ENCODE results near the gene AUTS2. TPM values are rescaled to one million over a fixed set of nuclear protein-coding genes. Genes with fewer than 3 reads are reported as not detected.

AUTS2 gene
- total RNA-seq, 4 donors from 2014 or later, result 29.8 to 114 (median 59.4) TPM

DNA sequence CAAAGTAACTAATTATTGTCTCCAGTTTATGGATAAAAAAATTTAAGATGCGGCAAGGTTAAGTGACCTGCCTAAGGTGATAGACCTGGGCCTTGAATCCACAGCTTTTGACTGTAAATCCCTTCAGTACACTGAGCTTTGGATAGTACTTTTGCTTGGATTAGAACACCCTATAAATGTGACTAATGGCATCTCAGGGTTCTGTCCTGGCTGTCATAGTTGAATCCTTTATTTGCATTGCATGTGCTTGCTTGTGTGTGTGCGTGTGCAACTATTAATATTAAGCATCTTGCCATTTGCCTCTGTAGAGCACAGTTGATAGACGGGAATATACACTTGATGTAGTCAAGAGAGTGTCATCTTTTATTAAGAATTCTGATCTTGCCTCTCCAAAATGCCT lies 228.0 kb downstream of the AUTS2 start:
- Histone ChIP-seq H3K9me3 (no peaks in the 10 kb centered on the region), H3K27me3 (no peaks in the 10 kb centered on the region), H3K36me3 (no peaks in the 10 kb centered on the region), H3K4me1 (peaks cover 0 to 15% (median 0%) of the 10 kb centered on the region in 4 donors), H3K4me3 (no peak overlapping the region), H3K27ac (no peak overlapping the region)
- DNase-seq, result no peak
- 60 to 86% methylated on average over 2 to 3 of the region's 3 CpGs for WGBS, 2 donors (ENCODE audit: low coverage in 1 of 2)
- in situ Hi-C loops (cut with MboI; ENCODE audit: low pct_ligation_motif_present in 1 of 4, low pct_unique_long_range_greater_than_20kb in 1 of 4, low sequenced_read_pairs in 3 of 4) (no loop called here), intact Hi-C loops (cut with DNase I; ENCODE audit: low total_unique reads) (no loop called here)
- TF ChIP-seq POLR2AphosphoS5 (IDR thresholded peaks at IDR 0.05), result no peak
- no peak for TF ChIP-seq POLR2A (IDR thresholded peaks at IDR 0.05)

DNA sequence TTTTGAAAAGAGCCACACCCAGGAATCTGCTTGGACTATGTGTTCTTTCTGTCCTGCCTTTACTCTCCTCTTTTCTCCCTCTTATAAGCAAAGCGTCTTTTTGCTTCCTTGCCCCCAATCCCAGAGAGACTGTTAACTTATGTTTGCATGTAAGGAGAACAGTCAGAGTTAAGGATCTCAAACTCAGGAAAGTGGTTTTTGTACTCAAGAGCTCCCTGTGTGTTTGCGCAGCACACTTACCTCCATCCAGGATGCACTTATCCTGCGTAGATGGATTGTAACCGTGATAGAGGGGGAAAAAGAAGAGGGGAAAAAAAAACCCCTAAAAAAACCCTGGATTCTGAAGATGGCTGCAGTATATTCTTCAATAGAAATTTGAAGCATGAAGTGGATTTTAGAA lies 228.9 kb downstream of the AUTS2 start:
- intact Hi-C loops (cut with DNase I; ENCODE audit: low total_unique reads) (no loop called here), in situ Hi-C loops (cut with MboI; ENCODE audit: low pct_ligation_motif_present in 1 of 4, low pct_unique_long_range_greater_than_20kb in 1 of 4, low sequenced_read_pairs in 3 of 4) (no loop called here)
- DNase-seq, result no peak
- Histone ChIP-seq H3K4me1 (peaks cover 0 to 15% (median 0%) of the 10 kb centered on the region in 4 donors), H3K9me3 (no peaks in the 10 kb centered on the region), H3K27ac (no peak overlapping the region), H3K4me3 (no peak overlapping the region), H3K27me3 (no peaks in the 10 kb centered on the region), H3K36me3 (no peaks in the 10 kb centered on the region)
- 92% methylated on average over 4 of the region's 4 CpGs; no CpG with 5 or more reads in 1 of the 2 donors for WGBS, 2 donors (ENCODE audit: low coverage in 1 of 2)
- no peak for TF ChIP-seq POLR2AphosphoS5 (IDR thresholded peaks at IDR 0.05)
- TF ChIP-seq, protein P1, sequence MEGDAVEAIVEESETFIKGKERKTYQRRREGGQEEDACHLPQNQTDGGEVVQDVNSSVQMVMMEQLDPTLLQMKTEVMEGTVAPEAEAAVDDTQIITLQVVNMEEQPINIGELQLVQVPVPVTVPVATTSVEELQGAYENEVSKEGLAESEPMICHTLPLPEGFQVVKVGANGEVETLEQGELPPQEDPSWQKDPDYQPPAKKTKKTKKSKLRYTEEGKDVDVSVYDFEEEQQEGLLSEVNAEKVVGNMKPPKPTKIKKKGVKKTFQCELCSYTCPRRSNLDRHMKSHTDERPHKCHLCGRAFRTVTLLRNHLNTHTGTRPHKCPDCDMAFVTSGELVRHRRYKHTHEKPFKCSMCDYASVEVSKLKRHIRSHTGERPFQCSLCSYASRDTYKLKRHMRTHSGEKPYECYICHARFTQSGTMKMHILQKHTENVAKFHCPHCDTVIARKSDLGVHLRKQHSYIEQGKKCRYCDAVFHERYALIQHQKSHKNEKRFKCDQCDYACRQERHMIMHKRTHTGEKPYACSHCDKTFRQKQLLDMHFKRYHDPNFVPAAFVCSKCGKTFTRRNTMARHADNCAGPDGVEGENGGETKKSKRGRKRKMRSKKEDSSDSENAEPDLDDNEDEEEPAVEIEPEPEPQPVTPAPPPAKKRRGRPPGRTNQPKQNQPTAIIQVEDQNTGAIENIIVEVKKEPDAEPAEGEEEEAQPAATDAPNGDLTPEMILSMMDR (IDR thresholded peaks at IDR 0.05), result no peak
- TF ChIP-seq EP300 (IDR thresholded peaks at IDR 0.05; ENCODE audit: low read depth), result no peak
- no peak for TF ChIP-seq POLR2A (IDR thresholded peaks at IDR 0.05)

DNA sequence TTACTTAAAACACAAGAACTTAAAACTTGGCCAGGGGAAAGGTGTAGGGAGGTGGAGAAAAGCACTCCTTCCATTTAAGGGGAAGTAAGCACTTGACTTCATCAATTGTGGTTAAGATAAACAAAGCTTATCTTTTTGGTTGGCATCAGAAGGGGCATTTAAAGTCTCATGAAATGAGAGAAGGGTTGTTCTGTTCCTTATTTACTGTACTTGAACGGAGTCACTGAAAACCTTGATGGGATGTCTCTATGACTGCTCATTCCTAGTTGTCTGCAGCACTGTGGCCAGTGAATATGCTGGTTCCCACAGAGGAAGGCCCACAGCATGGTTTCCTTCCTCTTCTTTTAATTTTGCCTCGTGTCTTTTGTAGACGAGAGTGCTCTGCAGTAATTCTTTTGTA lies 229.3 kb downstream of the AUTS2 start:
- WGBS, 2 donors (ENCODE audit: low coverage in 1 of 2), result 55 to 77% methylated on average over 2 to 3 of the region's 3 CpGs
- Histone ChIP-seq H3K4me3 (no peak overlapping the region), H3K27ac (no peak overlapping the region), H3K4me1 (peaks cover 0 to 15% (median 0%) of the 10 kb centered on the region in 4 donors), H3K9me3 (no peaks in the 10 kb centered on the region), H3K27me3 (no peaks in the 10 kb centered on the region), H3K36me3 (no peaks in the 10 kb centered on the region)
- TF ChIP-seq POLR2AphosphoS5 (IDR thresholded peaks at IDR 0.05) (no peak), POLR2A (IDR thresholded peaks at IDR 0.05) (no peak), EP300 (IDR thresholded peaks at IDR 0.05; ENCODE audit: low read depth) (no peak)
- TF ChIP-seq, protein P1 (IDR thresholded peaks at IDR 0.05), result no peak
- DNase-seq, result no peak
- intact Hi-C loops (cut with DNase I; ENCODE audit: low total_unique reads) (no loop called here), in situ Hi-C loops (cut with MboI; ENCODE audit: low pct_ligation_motif_present in 1 of 4, low pct_unique_long_range_greater_than_20kb in 1 of 4, low sequenced_read_pairs in 3 of 4) (no loop called here)

DNA sequence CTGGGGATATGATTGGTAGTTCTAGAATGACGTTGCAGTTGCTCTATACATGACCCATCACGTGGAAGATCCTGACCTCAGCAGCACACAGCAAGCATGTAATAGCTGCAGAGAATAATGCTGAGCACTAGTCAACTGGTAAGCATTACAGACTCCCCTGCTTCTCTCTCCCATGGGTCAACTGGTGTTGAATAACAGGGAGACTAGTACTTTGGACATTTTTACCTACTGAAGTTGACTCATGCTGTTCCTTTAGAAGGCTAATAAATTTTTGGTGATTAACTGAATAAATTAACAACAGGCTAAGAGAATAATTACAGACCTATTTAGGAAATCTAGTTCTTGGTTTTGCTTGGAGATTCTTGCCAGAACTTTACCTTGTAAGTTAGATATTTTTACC lies 234.1 kb downstream of the AUTS2 start:
- H3K4me1 ChIP-seq, result no peaks in the 10 kb centered on the region
- DNase-seq, result no peak
- intact Hi-C loops (cut with DNase I; ENCODE audit: low total_unique reads), result no loop called here
- H3K27me3 ChIP-seq, result no peaks in the 10 kb centered on the region
- H3K9me3 ChIP-seq, result no peaks in the 10 kb centered on the region
- TF ChIP-seq POLR2AphosphoS5 (IDR thresholded peaks at IDR 0.05) (no peak), EP300 (IDR thresholded peaks at IDR 0.05; ENCODE audit: low read depth) (no peak)
- TF ChIP-seq, protein P1 (IDR thresholded peaks at IDR 0.05), result no peak
- no peaks in the 10 kb centered on the region for H3K36me3 ChIP-seq
- no peak overlapping the region for H3K27ac ChIP-seq
- WGBS, 2 donors (ENCODE audit: low coverage in 1 of 2), result 40 to 45% methylated on average over 2 of the region's 2 CpGs
- in situ Hi-C loops (cut with MboI; ENCODE audit: low pct_ligation_motif_present in 1 of 4, low pct_unique_long_range_greater_than_20kb in 1 of 4, low sequenced_read_pairs in 3 of 4), result no loop called here
- no peak overlapping the region for H3K4me3 ChIP-seq

DNA sequence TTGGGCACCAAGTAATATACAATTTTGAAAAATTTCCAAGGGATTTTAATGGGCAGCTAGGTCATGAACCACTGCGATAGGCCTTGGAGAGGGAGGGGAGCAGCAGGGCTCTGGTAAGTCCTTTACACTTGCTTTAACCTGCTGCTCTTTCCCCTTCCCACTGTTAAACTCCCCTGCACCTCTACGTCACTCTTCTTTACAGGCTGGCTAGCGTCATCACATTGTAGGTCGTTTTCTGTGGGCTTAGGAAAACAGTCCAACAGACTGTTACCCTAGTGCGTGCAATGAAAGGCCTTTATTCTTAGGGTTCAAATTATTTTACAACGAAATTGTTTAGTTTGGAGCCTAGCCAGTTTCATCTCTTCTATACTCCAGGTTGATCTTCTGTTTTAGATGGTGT lies 235.7 kb downstream of the AUTS2 start:
- DNase-seq, result no peak
- H3K27me3 ChIP-seq, result no peaks in the 10 kb centered on the region
- in situ Hi-C loops (cut with MboI; ENCODE audit: low pct_ligation_motif_present in 1 of 4, low pct_unique_long_range_greater_than_20kb in 1 of 4, low sequenced_read_pairs in 3 of 4) (no loop called here), intact Hi-C loops (cut with DNase I; ENCODE audit: low total_unique reads) (no loop called here)
- no peaks in the 10 kb centered on the region for H3K9me3 ChIP-seq
- H3K4me3 ChIP-seq, result no peak overlapping the region
- no peak overlapping the region for H3K27ac ChIP-seq
- H3K36me3 ChIP-seq, result no peaks in the 10 kb centered on the region
- no peaks in the 10 kb centered on the region for H3K4me1 ChIP-seq
- TF ChIP-seq EP300 (IDR thresholded peaks at IDR 0.05; ENCODE audit: low read depth), result no peak
- no peak for TF ChIP-seq POLR2AphosphoS5 (IDR thresholded peaks at IDR 0.05)
- TF ChIP-seq, protein P1 (IDR thresholded peaks at IDR 0.05), result no peak
- no peak for TF ChIP-seq POLR2A (IDR thresholded peaks at IDR 0.05)
- 58% methylated on average over 5 to 6 of the region's 6 CpGs for WGBS, 2 donors (ENCODE audit: low coverage in 1 of 2)
